GM12878 (cell line): ENCODE measurements around the gene SNRPD2. TPM values are rescaled to one million over a fixed set of nuclear protein-coding genes. Genes with fewer than 3 reads are reported as not detected.

Source experiments
- ATAC-seq: fragments of 200-7000 bp; cut with Tn5 transposase; 3 replicates; pipeline ENCODE4 v1.9.1; 2020; ENCODE audit warnings: mild to moderate bottlenecking, moderate library complexity
- BruUV-seq: library from RNA; stranded (reverse); fragments of 400-500 nt; replicated peaks from 2 replicates; lab custom pipeline; 2021; lab: Mats Ljungman, UMichigan
- CTCF ChIA-PET: fragments of 300-600 bp; sonication (Branson Sonifier 250); formaldehyde crosslinking; extraction: SDS; loops from one replicate; lab custom pipeline; 2021; ENCODE audit warnings: inconsistent platforms; lab: Yijun Ruan, JAX
- POLR2A ChIA-PET: fragments of 350-600 bp; formaldehyde crosslinking; extraction: SDS; loops from one replicate; lab custom pipeline; 2021; ENCODE audit warnings: inconsistent platforms; lab: Charles Lee
- RAD21 ChIA-PET: fragments of 300-600 bp; sonication (Branson Sonifier 250); formaldehyde crosslinking; loops from one replicate; lab custom pipeline; 2023; ENCODE audit warnings: antibody characterized with exemption; ENCODE audit not compliant: unreplicated experiment; lab: Charles Lee
- SMC1A ChIA-PET: fragments of 300-600 bp; sonication (Branson Sonifier 250); formaldehyde crosslinking; loops from one replicate; lab custom pipeline; 2023; ENCODE audit not compliant: unreplicated experiment, uncharacterized antibody; lab: Charles Lee
- DNase-seq: peaks from one replicate; pipeline ENCODE4 v3.0.0-alpha.2; 2011; ENCODE audit warnings: low read depth, low spot score
- FAIRE-seq: peaks from 3 replicates; lab custom pipeline; 2011; peaks lifted over from hg19 to GRCh38; lab: Jason Lieb, UNC
- H2AFZ ChIP-seq: 2 replicates; pipeline ENCODE4 v1.6.0; 2011; ENCODE audit warnings: low read depth, low read length, control low read depth; ENCODE audit not compliant: control insufficient read depth
- H3K27ac ChIP-seq: 2 replicates; pipeline ENCODE4 v1.5.1; 2011; ENCODE audit warnings: control low read depth; ENCODE audit not compliant: control insufficient read depth, insufficient read depth
- H3K27me3 ChIP-seq, 2 experiments: replicated peaks in 1 of 2; 2 replicates each; pipeline versions ENCODE4 v1.6.0 to v1.6.1; 2011; ENCODE audit warnings: low read length in 1 of 2; ENCODE audit not compliant: control insufficient read depth in 2 of 2, insufficient read depth in 2 of 2
- H3K36me3 ChIP-seq, 2 experiments: 2 replicates each; pipeline ENCODE4 v1.5.1; 2011; ENCODE audit warnings: low read length in 1 of 2; ENCODE audit not compliant: control insufficient read depth in 2 of 2, insufficient read depth in 2 of 2
- H3K4me1 ChIP-seq: 2 replicates; pipeline ENCODE4 v1.6.1; 2011; ENCODE audit warnings: mild to moderate bottlenecking, low read length, moderate library complexity, mixed read lengths; ENCODE audit not compliant: control insufficient read depth, insufficient read depth
- H3K4me2 ChIP-seq: 2 replicates; pipeline ENCODE4 v1.6.0; 2011; ENCODE audit warnings: control low read depth; ENCODE audit not compliant: control insufficient read depth, insufficient read depth
- H3K4me3 ChIP-seq: fragments of 200-600 bp; sonication (generic); 2 replicates; pipeline ENCODE4 v1.5.1; 2016
- H3K79me2 ChIP-seq: 2 replicates; pipeline ENCODE4 v1.6.0; 2011; ENCODE audit warnings: low read length; ENCODE audit not compliant: control insufficient read depth, insufficient read depth
- H3K9ac ChIP-seq: 2 replicates; pipeline ENCODE4 v1.8.0; 2011; ENCODE audit warnings: low read length, control low read depth, mixed read lengths; ENCODE audit not compliant: control insufficient read depth, insufficient read depth
- H3K9me3 ChIP-seq: replicated peaks from 3 replicates; pipeline ENCODE4 v1.5.1; 2011; ENCODE audit warnings: mild to moderate bottlenecking, low read length; ENCODE audit not compliant: control insufficient read depth, insufficient read depth
- H4K20me1 ChIP-seq: 2 replicates; pipeline ENCODE4 v1.6.0; 2011; ENCODE audit not compliant: control insufficient read depth, insufficient read depth
- EP300 ChIP-seq, 2 experiments: fragments of 150-350 bp in 1 of 2; IDR thresholded peaks; 2 replicates each; pipeline ENCODE4 v1.6.1; 2011 to 2012; ENCODE audit warnings: low read depth in 2 of 2, low read length in 2 of 2, borderline replicate concordance in 1 of 2, improper control_type of control experiment in 1 of 2, inconsistent platforms in 1 of 2; ENCODE audit not compliant: control insufficient read depth in 1 of 2
- GABPA ChIP-seq: IDR thresholded peaks from 2 replicates; pipeline ENCODE4 v1.6.1; 2014; ENCODE audit warnings: antibody characterized with exemption, low read depth, mild to moderate bottlenecking, inconsistent platforms
- MTA3 ChIP-seq: IDR thresholded peaks from 2 replicates; pipeline ENCODE4 v1.6.1; 2012; ENCODE audit warnings: low read length, inconsistent platforms, borderline replicate concordance
- RFX5 ChIP-seq: IDR thresholded peaks from 2 replicates; pipeline ENCODE4 v1.6.1; 2011; ENCODE audit warnings: low read depth, low read length, improper control_type of control experiment
- SREBF2 ChIP-seq: IDR thresholded peaks from 2 replicates; pipeline ENCODE4 v1.6.1; 2012; ENCODE audit warnings: mild to moderate bottlenecking, low read length
- WGBS: methylation state at CpG from one replicate; pipeline ENCODE4 v1.1.6; 2016; ENCODE audit warnings: low lambda C conversion rate; ENCODE audit not compliant: insufficient replicate concordance, insufficient coverage; ENCODE audit errors: missing lambda C conversion rate; 5-methylcytosine and 5-hydroxymethylcytosine counted together
- in situ Hi-C: fragments of 300-500 bp; cut with MboI; formaldehyde crosslinking; loops from 9 replicates; pipeline ENCODE4 v1.14.3; 2018; ENCODE audit warnings: mixed read lengths
- intact Hi-C: fragments of 100-400 bp; cut with micrococcal nuclease; formaldehyde crosslinking; loops from one replicate; pipeline ENCODE4 v1.14.2; 2022; ENCODE audit not compliant: unreplicated experiment
- polyA plus RNA-seq, 11 experiments: library from polyadenylated mRNA; depleted of rRNA in 4 of 11; unstranded in 6 of 11; stranded (reverse) in 5 of 11; fragments of >200 nt; fragmentation: Nextera tagmentation in 4 of 11; fragmentation: Illumina TruSeq in 1 of 11; extraction: Ambion mirVana in 4 of 11; extraction: Trizol in 1 of 11; gene quantifications; 1 replicate in 1 of 11; 2 replicates in 10 of 11; pipeline versions ENCODE4 v1.2.1 to v1.2.3, GENCODE V29; 2011 to 2016; ENCODE audit warnings: inconsistent platforms in 2 of 11, missing spikeins in 2 of 11, low read depth in 1 of 11
- total RNA-seq, 4 experiments: library from RNA; depleted of rRNA in 3 of 4; stranded (reverse); fragments of >200 nt in 3 of 4; fragmentation: Illumina TruSeq in 1 of 4; extraction: Trizol in 1 of 4; gene quantifications; 2 replicates each; pipeline versions ENCODE4 v1.2.1 to v1.2.3, GENCODE V29; 2013 to 2021
- TF ChIP-seq, protein P1 (sequence below): IDR thresholded peaks from 2 replicates; pipeline ENCODE4 v1.6.1; 2012; ENCODE audit warnings: mild to moderate bottlenecking, low read depth, low read length
- TF ChIP-seq, protein P2 (sequence below), 3 experiments: IDR thresholded peaks in 2 of 3; conservative IDR thresholded peaks in 1 of 3; 2 replicates each; pipeline ENCODE4 v1.5.1; 2011; ENCODE audit warnings: low read depth in 3 of 3, low read length in 3 of 3, mild to moderate bottlenecking in 3 of 3, control low read depth in 2 of 3, moderate library complexity in 2 of 3, inconsistent platforms in 1 of 3, mixed read lengths in 1 of 3; ENCODE audit not compliant: control insufficient read depth in 2 of 3, insufficient read depth in 1 of 3; ENCODE audit errors: extremely low read depth in 1 of 3

The SNRPD2 gene
- total and polyA plus RNA-seq, 10 of the 15 experiments (the other 5 are each of a cell fraction or from before 2014, with no cell fraction given), result 526 to 3,621 (median 951) TPM

DNA sequence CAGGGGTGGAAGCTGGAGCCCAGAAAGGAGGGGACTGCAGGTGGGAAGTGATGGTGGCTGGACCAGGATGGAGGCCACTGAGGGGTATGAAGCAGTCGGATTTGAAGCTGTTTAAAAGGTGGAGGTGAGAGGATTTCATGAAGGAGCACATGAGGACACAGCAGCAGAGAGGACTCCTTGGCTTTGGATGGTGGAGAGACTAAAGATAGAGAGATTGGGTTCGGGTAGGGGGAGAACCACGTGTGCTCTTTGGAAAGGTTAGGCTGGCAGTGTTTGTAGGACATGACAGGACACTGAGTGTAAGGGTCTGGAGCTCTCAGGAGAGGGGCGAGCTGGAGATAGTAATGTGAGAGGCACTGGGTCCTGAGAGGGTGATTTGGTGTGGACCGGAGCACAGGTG, 8.8 kb downstream of the SNRPD2 start (continued):
- TF ChIP-seq, protein P1, sequence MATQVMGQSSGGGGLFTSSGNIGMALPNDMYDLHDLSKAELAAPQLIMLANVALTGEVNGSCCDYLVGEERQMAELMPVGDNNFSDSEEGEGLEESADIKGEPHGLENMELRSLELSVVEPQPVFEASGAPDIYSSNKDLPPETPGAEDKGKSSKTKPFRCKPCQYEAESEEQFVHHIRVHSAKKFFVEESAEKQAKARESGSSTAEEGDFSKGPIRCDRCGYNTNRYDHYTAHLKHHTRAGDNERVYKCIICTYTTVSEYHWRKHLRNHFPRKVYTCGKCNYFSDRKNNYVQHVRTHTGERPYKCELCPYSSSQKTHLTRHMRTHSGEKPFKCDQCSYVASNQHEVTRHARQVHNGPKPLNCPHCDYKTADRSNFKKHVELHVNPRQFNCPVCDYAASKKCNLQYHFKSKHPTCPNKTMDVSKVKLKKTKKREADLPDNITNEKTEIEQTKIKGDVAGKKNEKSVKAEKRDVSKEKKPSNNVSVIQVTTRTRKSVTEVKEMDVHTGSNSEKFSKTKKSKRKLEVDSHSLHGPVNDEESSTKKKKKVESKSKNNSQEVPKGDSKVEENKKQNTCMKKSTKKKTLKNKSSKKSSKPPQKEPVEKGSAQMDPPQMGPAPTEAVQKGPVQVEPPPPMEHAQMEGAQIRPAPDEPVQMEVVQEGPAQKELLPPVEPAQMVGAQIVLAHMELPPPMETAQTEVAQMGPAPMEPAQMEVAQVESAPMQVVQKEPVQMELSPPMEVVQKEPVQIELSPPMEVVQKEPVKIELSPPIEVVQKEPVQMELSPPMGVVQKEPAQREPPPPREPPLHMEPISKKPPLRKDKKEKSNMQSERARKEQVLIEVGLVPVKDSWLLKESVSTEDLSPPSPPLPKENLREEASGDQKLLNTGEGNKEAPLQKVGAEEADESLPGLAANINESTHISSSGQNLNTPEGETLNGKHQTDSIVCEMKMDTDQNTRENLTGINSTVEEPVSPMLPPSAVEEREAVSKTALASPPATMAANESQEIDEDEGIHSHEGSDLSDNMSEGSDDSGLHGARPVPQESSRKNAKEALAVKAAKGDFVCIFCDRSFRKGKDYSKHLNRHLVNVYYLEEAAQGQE, result no peak

DNA sequence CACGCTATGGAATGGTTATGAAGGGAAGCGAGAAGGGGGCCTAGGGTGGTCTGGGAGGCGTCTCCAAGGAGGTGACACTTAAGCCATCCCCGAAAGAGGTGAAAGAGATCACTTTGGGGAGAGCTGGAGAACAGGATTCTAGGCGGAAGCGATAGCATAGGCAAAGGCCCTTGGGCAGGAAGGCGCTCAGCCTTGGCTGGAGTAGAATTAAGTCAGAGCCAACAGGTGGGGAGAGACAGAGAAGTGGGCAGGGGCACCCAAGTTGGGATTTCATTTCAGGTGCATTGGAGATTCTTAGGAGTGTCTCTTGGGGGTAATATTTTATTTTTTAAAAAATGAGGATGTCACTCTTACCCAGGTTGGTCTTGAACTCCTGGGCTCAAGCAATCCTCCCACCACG, 9.6 kb downstream of the SNRPD2 start:
- H2AFZ ChIP-seq, result no peak overlapping the region
- no peaks in the 10 kb centered on the region for H3K79me2 ChIP-seq
- no peaks in the 10 kb centered on the region; the same call in 1 of the 2 replicates for H4K20me1 ChIP-seq
- no peak for ATAC-seq
- no TSS peak for BruUV-seq
- TF ChIP-seq MTA3 (0 out of 2 replicates have a peak, but pooled peaks have one; percentile 4), RFX5 (no peak), GABPA (no peak), SREBF2 (no peak), EP300 (IDR thresholded peaks at IDR 0.05; ENCODE audit: borderline replicate concordance in 1 of 2, control insufficient read depth in 1 of 2, low read depth in 2 of 2, low read length in 2 of 2) (no peak)
- TF ChIP-seq, protein P2, sequence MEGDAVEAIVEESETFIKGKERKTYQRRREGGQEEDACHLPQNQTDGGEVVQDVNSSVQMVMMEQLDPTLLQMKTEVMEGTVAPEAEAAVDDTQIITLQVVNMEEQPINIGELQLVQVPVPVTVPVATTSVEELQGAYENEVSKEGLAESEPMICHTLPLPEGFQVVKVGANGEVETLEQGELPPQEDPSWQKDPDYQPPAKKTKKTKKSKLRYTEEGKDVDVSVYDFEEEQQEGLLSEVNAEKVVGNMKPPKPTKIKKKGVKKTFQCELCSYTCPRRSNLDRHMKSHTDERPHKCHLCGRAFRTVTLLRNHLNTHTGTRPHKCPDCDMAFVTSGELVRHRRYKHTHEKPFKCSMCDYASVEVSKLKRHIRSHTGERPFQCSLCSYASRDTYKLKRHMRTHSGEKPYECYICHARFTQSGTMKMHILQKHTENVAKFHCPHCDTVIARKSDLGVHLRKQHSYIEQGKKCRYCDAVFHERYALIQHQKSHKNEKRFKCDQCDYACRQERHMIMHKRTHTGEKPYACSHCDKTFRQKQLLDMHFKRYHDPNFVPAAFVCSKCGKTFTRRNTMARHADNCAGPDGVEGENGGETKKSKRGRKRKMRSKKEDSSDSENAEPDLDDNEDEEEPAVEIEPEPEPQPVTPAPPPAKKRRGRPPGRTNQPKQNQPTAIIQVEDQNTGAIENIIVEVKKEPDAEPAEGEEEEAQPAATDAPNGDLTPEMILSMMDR (IDR thresholded peaks at IDR 0.05 in 2 of 3, conservative IDR thresholded peaks at IDR 0.05 in 1 of 3; ENCODE audit: control insufficient read depth in 2 of 3, extremely low read depth in 1 of 3, insufficient read depth in 1 of 3, low read depth in 3 of 3, low read length in 3 of 3), result no peak
- no peak overlapping the region for H3K9ac ChIP-seq
- no peak overlapping the region for H3K27ac ChIP-seq
- H3K4me3 ChIP-seq, result no peak overlapping the region
- ChIA-PET POLR2A (interaction anchor here (0.6 to 1.0 kb wide), 3 partner anchors 10 to 921 kb away, joined by 3 to 7 read pairs (median 3); partner anchors contain the start of gene QPCTL), CTCF (interaction anchor here (0.8 to 4.0 kb wide), 4 partner anchors 7 to 48 kb away, joined by 3 to 23 read pairs (median 18); partner anchors contain the start of genes QPCTL and SNRPD2), RAD21 (interaction anchor here (0.7 kb wide), 1 partner anchor 38 kb away, joined by 3 read pairs; no protein-coding TSS in a partner anchor), SMC1A (interaction anchor here (1.0 to 1.4 kb wide), 2 partner anchors 36 to 43 kb away, joined by 3 read pairs; partner anchors contain the start of gene EML2)
- H3K27me3 ChIP-seq, result no peaks in the 10 kb centered on the region
- peak overlapping the region; percentile 59 for H3K4me2 ChIP-seq
- intact Hi-C loops, result no loop called here
- WGBS, result 89% methylated on average over 8 of the region's 8 CpGs
- no peak for FAIRE-seq
- H3K36me3 ChIP-seq, result peaks cover 3 to 6% of the 10 kb centered on the region in 2 experiments; a peak in 3 of 4 replicates
- H3K9me3 ChIP-seq, result no peaks in the 10 kb centered on the region
- in situ Hi-C loops, result no loop called here
- H3K4me1 ChIP-seq, result peaks cover 17% of the 10 kb centered on the region
- DNase-seq, result no peak
